HFFc6 (cell line): ENCODE data around the gene HERPUD1. TPM values are rescaled to one million over a fixed set of nuclear protein-coding genes. Genes with fewer than 3 reads are reported as not detected.

Source experiments
- DNase-seq: peaks from one replicate; pipeline ENCODE4 v3.0.0-alpha.2; 2018
- H3K27ac Mint-ChIP-seq: 2 replicates; pipeline ENCODE4 v1.8.0; 2020; ENCODE audit warnings: mild to moderate bottlenecking, mixed read lengths
- H3K27me3 Mint-ChIP-seq: 2 replicates; pipeline ENCODE4 v1.8.0; 2021; ENCODE audit warnings: mild to moderate bottlenecking, moderate library complexity, mixed read lengths; ENCODE audit not compliant: insufficient read depth
- H3K36me3 Mint-ChIP-seq: 2 replicates; pipeline ENCODE4 v1.8.0; 2021; ENCODE audit warnings: low read depth, mixed read lengths
- H3K4me1 Mint-ChIP-seq: 2 replicates; pipeline ENCODE4 v1.8.0; 2020; ENCODE audit warnings: low read depth, mixed read lengths
- H3K4me3 Mint-ChIP-seq: 2 replicates; pipeline ENCODE4 v1.8.0; 2020; ENCODE audit warnings: mild to moderate bottlenecking, moderate library complexity, mixed read lengths
- H3K9me3 Mint-ChIP-seq: 2 replicates; pipeline ENCODE4 v1.8.0; 2020; ENCODE audit warnings: mild to moderate bottlenecking, mixed read lengths
- total RNA-seq, 6 experiments: library from RNA; stranded (reverse); fragmentation: NEBNext Ultra II Directional; extraction: Animal tissue kit (Norgen Biotek cat#: 25700); gene quantifications; 2 replicates in 1 of 6; 3 replicates in 5 of 6; pipeline ENCODE4 v1.2.3, GENCODE V29; 2021
- TF ChIP-seq, protein P1 (sequence below): fragments of 200-600 bp; sonication (generic); IDR thresholded peaks from 2 replicates; pipeline ENCODE4 v1.5.0; 2021; ENCODE audit warnings: antibody characterized with exemption, mild to moderate bottlenecking

HERPUD1 gene
- total RNA-seq, 6 experiments from 2014 or later = 87.9 to 109 (median 96.9) TPM

DNA sequence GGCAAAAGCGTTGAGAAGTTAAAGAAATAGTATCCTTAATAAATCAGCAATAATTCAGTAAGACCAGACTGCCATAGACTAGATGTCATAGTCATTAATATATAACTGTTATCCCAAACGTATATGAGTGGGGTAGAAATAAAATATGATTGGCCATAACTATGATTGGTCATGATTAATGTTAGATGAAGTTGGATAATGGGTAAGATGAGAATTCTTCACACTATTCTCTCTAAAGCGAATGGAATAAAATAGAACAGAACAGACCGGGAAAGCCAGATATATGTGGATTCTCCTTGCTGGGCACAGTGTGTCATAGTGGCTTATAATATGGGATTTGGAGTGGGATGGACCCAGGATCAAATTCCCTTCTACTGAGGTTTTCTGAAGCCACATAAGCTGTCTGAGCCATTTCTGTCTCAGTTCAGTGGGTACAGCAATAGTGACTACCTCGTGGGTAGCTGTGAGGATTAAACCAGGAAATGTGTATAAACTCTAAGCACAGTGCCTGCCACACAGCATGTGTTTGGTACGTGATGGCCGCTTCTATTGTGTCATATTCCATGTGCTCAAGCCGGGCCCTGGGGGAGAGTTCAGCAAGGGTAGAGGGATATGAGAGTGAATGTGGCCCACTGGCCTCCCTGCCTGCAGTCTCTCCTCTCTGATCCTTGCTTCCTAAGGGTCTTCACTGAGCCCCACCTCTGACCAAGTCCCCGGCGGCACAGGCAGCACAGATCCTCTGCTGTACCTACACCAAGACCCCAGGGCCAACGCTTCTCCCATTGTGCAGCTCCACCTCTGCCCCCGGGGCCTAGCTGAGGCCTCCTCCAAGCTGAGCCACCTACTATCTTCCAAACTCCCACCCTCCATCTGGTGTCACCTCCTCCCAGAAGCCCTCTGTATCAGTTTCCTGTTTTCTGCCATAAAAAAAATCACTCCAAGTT lies 33.5 kb downstream of the HERPUD1 start:
- H3K9me3 Mint-ChIP-seq = peaks cover 4% of the 10 kb centered on the region; the same call in 1 of the 2 replicates
- peaks cover 3% of the 10 kb centered on the region; the same call in 1 of the 2 replicates for H3K36me3 Mint-ChIP-seq
- H3K27me3 Mint-ChIP-seq = no peaks in the 10 kb centered on the region
- peaks cover 50% of the 10 kb centered on the region for H3K4me1 Mint-ChIP-seq
- peak overlapping the region; percentile 44 for H3K4me3 Mint-ChIP-seq
- H3K27ac Mint-ChIP-seq = peak overlapping the region; percentile 97
- no peak for DNase-seq
- TF ChIP-seq, protein P1, sequence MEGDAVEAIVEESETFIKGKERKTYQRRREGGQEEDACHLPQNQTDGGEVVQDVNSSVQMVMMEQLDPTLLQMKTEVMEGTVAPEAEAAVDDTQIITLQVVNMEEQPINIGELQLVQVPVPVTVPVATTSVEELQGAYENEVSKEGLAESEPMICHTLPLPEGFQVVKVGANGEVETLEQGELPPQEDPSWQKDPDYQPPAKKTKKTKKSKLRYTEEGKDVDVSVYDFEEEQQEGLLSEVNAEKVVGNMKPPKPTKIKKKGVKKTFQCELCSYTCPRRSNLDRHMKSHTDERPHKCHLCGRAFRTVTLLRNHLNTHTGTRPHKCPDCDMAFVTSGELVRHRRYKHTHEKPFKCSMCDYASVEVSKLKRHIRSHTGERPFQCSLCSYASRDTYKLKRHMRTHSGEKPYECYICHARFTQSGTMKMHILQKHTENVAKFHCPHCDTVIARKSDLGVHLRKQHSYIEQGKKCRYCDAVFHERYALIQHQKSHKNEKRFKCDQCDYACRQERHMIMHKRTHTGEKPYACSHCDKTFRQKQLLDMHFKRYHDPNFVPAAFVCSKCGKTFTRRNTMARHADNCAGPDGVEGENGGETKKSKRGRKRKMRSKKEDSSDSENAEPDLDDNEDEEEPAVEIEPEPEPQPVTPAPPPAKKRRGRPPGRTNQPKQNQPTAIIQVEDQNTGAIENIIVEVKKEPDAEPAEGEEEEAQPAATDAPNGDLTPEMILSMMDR = no peak

DNA sequence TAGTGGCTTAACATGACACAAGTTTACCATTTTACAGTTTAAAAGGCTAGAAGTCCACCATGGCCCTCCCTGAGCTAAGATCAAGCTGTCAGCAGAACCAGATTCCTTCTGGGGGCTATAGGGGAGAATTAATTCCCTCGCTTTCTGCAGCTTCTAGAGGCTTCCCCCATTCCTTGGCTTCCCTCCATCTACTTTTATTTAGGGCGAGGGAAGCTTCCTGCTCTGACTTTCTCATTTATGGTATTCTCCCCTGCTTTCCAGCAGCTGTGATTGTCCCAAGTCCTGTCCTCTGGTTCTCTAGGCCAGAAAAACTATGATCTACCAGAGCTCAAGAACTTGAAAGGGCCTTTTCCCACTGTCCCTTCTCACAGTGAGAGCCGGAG lies 34.1 kb downstream of the HERPUD1 start:
- Mint-ChIP-seq H3K27me3 (peaks cover 1% of the 10 kb centered on the region; the same call in 1 of the 2 replicates), H3K9me3 (peaks cover 4% of the 10 kb centered on the region; the same call in 1 of the 2 replicates), H3K4me3 (peak overlapping the region; percentile 44), H3K27ac (peak overlapping the region; percentile 97), H3K4me1 (peaks cover 51% of the 10 kb centered on the region), H3K36me3 (peaks cover 3% of the 10 kb centered on the region; the same call in 1 of the 2 replicates)
- no peak for DNase-seq
- TF ChIP-seq, protein P1 = no peak

DNA sequence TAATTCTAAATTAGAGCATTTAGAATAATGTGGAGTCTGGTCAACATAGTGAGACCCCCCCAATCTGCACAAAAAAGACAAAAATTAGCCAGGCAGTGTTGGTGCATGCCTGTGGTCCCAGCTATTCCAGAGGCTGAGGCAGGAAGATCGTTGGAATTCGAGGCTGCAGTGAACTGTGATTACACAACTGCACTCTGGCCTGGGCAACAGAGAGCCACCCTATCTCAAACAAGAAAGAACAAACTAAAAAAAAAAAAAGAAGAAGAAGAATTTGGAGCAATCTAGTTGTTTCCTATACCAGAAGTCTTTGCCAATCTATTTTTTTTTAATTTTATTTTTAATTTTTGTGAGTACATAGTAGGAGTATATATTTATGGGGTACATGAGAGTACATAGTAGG lies 35.8 kb downstream of the HERPUD1 start:
- no peak overlapping the region for H3K27ac Mint-ChIP-seq

GRCh38 chr16:56969769-56970168 lies 37.8 kb downstream of the HERPUD1 start:
- H3K27me3 Mint-ChIP-seq = peaks cover 2% of the 10 kb centered on the region; the same call in 1 of the 2 replicates
- no peak overlapping the region for H3K27ac Mint-ChIP-seq
- peaks cover 49% of the 10 kb centered on the region for H3K4me1 Mint-ChIP-seq
- peaks cover 1% of the 10 kb centered on the region; the same call in 1 of the 2 replicates for H3K9me3 Mint-ChIP-seq
- no peak overlapping the region for H3K4me3 Mint-ChIP-seq
- no peaks in the 10 kb centered on the region for H3K36me3 Mint-ChIP-seq
- TF ChIP-seq, protein P1 = no peak
- no peak for DNase-seq

More for the DNA sequence above, 35.8 kb downstream of the HERPUD1 start:
- Mint-ChIP-seq H3K36me3 (peaks cover 3% of the 10 kb centered on the region; the same call in 1 of the 2 replicates), H3K9me3 (peaks cover 4% of the 10 kb centered on the region; the same call in 1 of the 2 replicates), H3K4me1 (peaks cover 55% of the 10 kb centered on the region), H3K27me3 (peaks cover 2% of the 10 kb centered on the region; the same call in 1 of the 2 replicates), H3K4me3 (no peak overlapping the region)
- DNase-seq = no peak
- TF ChIP-seq, protein P1 = no peak

GRCh38 chr16:56970934-56971767 lies 39.2 kb downstream of the HERPUD1 start:
- no peak overlapping the region for H3K4me3 Mint-ChIP-seq
- H3K27me3 Mint-ChIP-seq = peaks cover 4% of the 10 kb centered on the region
- peak overlapping the region; percentile 55; the same call in 1 of the 2 replicates for H3K27ac Mint-ChIP-seq

More at GRCh38 chr16:56970934-56971767, 39.2 kb downstream of the HERPUD1 start:
- H3K4me1 Mint-ChIP-seq = peaks cover 35% of the 10 kb centered on the region
- H3K9me3 Mint-ChIP-seq = no peaks in the 10 kb centered on the region
- peak; percentile 66 for DNase-seq
- H3K36me3 Mint-ChIP-seq = no peaks in the 10 kb centered on the region
- TF ChIP-seq, protein P1 = no peak
